HCT116 (cell line): Measurements from ENCODE around the gene C19orf85. TPM values are rescaled to one million over a fixed set of nuclear protein-coding genes. Genes with fewer than 3 reads are reported as not detected.

Experiments
- ATAC-seq: fragments of 200-7000 bp; cut with Tn5 transposase; 2 replicates; pipeline ENCODE4 v1.9.1; 2020; ENCODE audit warnings: mild to moderate bottlenecking, moderate library complexity
- BruUV-seq: library from RNA; stranded (reverse); fragments of 400-500 nt; replicated peaks from 2 replicates; lab custom pipeline; 2021; lab: Mats Ljungman, UMichigan
- CTCF ChIA-PET: fragments of 300-600 bp; sonication (Branson Sonifier 250); formaldehyde crosslinking; loops from one replicate; lab custom pipeline; 2021; ENCODE audit warnings: antibody characterized with exemption; lab: Charles Lee
- POLR2A ChIA-PET: fragments of 300-600, 350-600 bp; sonication (Branson Sonifier 250); formaldehyde crosslinking; loops from one replicate; lab custom pipeline; 2021; ENCODE audit warnings: antibody characterized with exemption; lab: Charles Lee
- RAD21 ChIA-PET, 2 experiments: fragments of 300-600 bp; sonication (Branson Sonifier 250); formaldehyde crosslinking; loops; one replicate each; lab custom pipeline; 2023; ENCODE audit warnings: low total read pairs in 2 of 2; ENCODE audit not compliant: uncharacterized antibody in 2 of 2, unreplicated experiment in 2 of 2, low non-redundant PET in 1 of 2; lab: Charles Lee
- DNase-seq: peaks from one replicate; pipeline ENCODE4 v3.0.0-alpha.2; 2010; ENCODE audit warnings: low read depth, low spot score
- H2AFZ ChIP-seq: fragments of 200-600 bp; shearing (Covaris generic), sonication (generic); 2 replicates; pipeline ENCODE4 v1.6.1; 2017; ENCODE audit warnings: low read depth, mixed run types, mixed read lengths, antibody characterized with exemption, low read length; ENCODE audit not compliant: poor library complexity, severe bottlenecking
- H3K27ac ChIP-seq: 2 replicates; pipeline ENCODE4 v1.5.1; 2012; ENCODE audit warnings: low read depth, low read length
- H3K27me3 ChIP-seq: fragments of 200-600 bp; sonication (generic); 2 replicates; pipeline ENCODE4 v1.6.1; 2016; ENCODE audit warnings: mixed run types, low read length, mixed read lengths; ENCODE audit not compliant: insufficient read depth
- H3K36me3 ChIP-seq, 2 experiments: fragments of 200-500 bp in 1 of 2; fragments of 200-600 bp in 1 of 2; sonication (Bioruptor generic) in 1 of 2; sonication (generic) in 1 of 2; 2 replicates each; pipeline versions ENCODE4 v1.5.1 to v1.6.1; 2014 to 2016; ENCODE audit warnings: low read length in 2 of 2, inconsistent platforms in 1 of 2, mixed read lengths in 1 of 2, mixed run types in 1 of 2; ENCODE audit not compliant: insufficient read depth in 2 of 2, control insufficient read depth in 1 of 2
- H3K4me1 ChIP-seq, 2 experiments: fragments of 200-600 bp in 1 of 2; sonication (generic) in 1 of 2; 2 replicates each; pipeline versions ENCODE4 v1.5.1 to v1.6.1; 2012 to 2017; ENCODE audit warnings: low read length in 2 of 2, inconsistent platforms in 1 of 2, mild to moderate bottlenecking in 1 of 2, mixed read lengths in 1 of 2, mixed run types in 1 of 2, moderate library complexity in 1 of 2; ENCODE audit not compliant: insufficient read depth in 2 of 2, control insufficient read depth in 1 of 2
- H3K4me2 ChIP-seq: fragments of 200-600 bp; sonication (generic); 2 replicates; pipeline ENCODE4 v1.6.1; 2017; ENCODE audit warnings: mixed run types, low read length, mixed read lengths
- H3K4me3 ChIP-seq, 2 experiments: fragments of 200-600 bp in 1 of 2; sonication (generic) in 1 of 2; replicated peaks in 1 of 2; 2 replicates each; pipeline ENCODE4 v1.5.1; 2011 to 2016; ENCODE audit warnings: low read length in 2 of 2, control low read depth in 1 of 2, low read depth in 1 of 2, mild to moderate bottlenecking in 1 of 2, mixed read lengths in 1 of 2, mixed run types in 1 of 2
- H3K79me2 ChIP-seq: fragments of 200-600 bp; sonication (generic); 2 replicates; pipeline ENCODE4 v1.6.1; 2017; ENCODE audit warnings: mild to moderate bottlenecking, mixed run types, low read length, moderate library complexity, mixed read lengths; ENCODE audit not compliant: insufficient read depth
- H3K9ac ChIP-seq: fragments of 200-600 bp; sonication (generic); 2 replicates; pipeline ENCODE4 v1.6.1; 2016; ENCODE audit warnings: low read length, mixed read lengths
- H3K9me2 ChIP-seq: fragments of 200-600 bp; sonication (generic), shearing (Covaris generic); 2 replicates; pipeline ENCODE4 v1.6.1; 2017; ENCODE audit warnings: mixed run types, mild to moderate bottlenecking, moderate library complexity; ENCODE audit not compliant: insufficient read depth
- H3K9me3 ChIP-seq, 2 experiments: fragments of 200-500 bp in 1 of 2; fragments of 200-600 bp in 1 of 2; sonication (Bioruptor generic) in 1 of 2; sonication (generic) in 1 of 2; 2 replicates each; pipeline ENCODE4 v1.6.1; 2014 to 2017; ENCODE audit warnings: low read length in 2 of 2, mixed read lengths in 2 of 2, inconsistent platforms in 1 of 2, low read depth in 1 of 2, mild to moderate bottlenecking in 1 of 2, mixed run types in 1 of 2, moderate library complexity in 1 of 2; ENCODE audit not compliant: control insufficient read depth in 1 of 2, insufficient read depth in 1 of 2
- H4K20me1 ChIP-seq: fragments of 200-600 bp; sonication (generic), shearing (Covaris generic); 2 replicates; pipeline ENCODE4 v1.6.1; 2017; ENCODE audit warnings: mixed run types, mild to moderate bottlenecking, moderate library complexity; ENCODE audit not compliant: insufficient read depth
- CBX3 ChIP-seq: IDR thresholded peaks from 2 replicates; pipeline ENCODE4 v1.6.1; 2012; ENCODE audit warnings: low read depth
- EZH2phosphoT487 ChIP-seq: fragments of 200-600 bp; IDR thresholded peaks from 2 replicates; pipeline ENCODE4 v1.6.1; 2018; ENCODE audit warnings: antibody characterized with exemption, borderline replicate concordance
- FOSL1 ChIP-seq: IDR thresholded peaks from 2 replicates; pipeline ENCODE4 v1.6.1; 2012; ENCODE audit warnings: low read depth
- POLR2A ChIP-seq: IDR thresholded peaks from 2 replicates; pipeline ENCODE4 v1.7.0; 2011; ENCODE audit warnings: borderline replicate concordance; ENCODE audit not compliant: insufficient read depth, insufficient read length; ENCODE audit errors: extremely low read depth
- POLR2AphosphoS5 ChIP-seq: IDR thresholded peaks from 2 replicates; pipeline ENCODE4 v1.6.1; 2011; ENCODE audit warnings: mild to moderate bottlenecking, low read depth, low read length, moderate library complexity
- RAD21 ChIP-seq: IDR thresholded peaks from 2 replicates; pipeline ENCODE4 v1.6.1; 2012; ENCODE audit warnings: low read depth, mild to moderate bottlenecking
- SRF ChIP-seq: IDR thresholded peaks from 2 replicates; pipeline ENCODE4 v1.6.1; 2012; ENCODE audit warnings: low read depth
- TCF7L2 ChIP-seq: IDR thresholded peaks from 2 replicates; pipeline ENCODE4 v1.7.0; 2011; ENCODE audit warnings: borderline replicate concordance, inconsistent platforms; ENCODE audit not compliant: insufficient read depth, insufficient read length; ENCODE audit errors: extremely low read depth
- YY1 ChIP-seq: IDR thresholded peaks from 2 replicates; pipeline ENCODE4 v1.6.1; 2011; ENCODE audit warnings: low read length, low read depth, moderate library complexity, mild to moderate bottlenecking; ENCODE audit not compliant: insufficient replicate concordance; ENCODE audit errors: extremely low read depth
- ZFX ChIP-seq: fragments of 450-650 bp; IDR thresholded peaks from 2 replicates; pipeline ENCODE4 v1.6.1; 2017
- intact Hi-C: fragments of 100-400 bp; cut with micrococcal nuclease; formaldehyde crosslinking; loops from 2 replicates; pipeline ENCODE4 v1.10.0; 2022
- total RNA-seq: library from RNA; stranded (reverse); gene quantifications from one replicate; pipeline ENCODE4 v1.2.1, GENCODE V29; 2021; ENCODE audit not compliant: unreplicated experiment
- TF ChIP-seq, protein P1 (sequence below): IDR thresholded peaks from 2 replicates; pipeline ENCODE4 v1.6.1; 2012
- TF ChIP-seq, protein P2 (sequence below), 3 experiments: fragments of 200-600 bp in 1 of 3; sonication (generic) in 1 of 3; IDR thresholded peaks in 2 of 3; conservative IDR thresholded peaks in 1 of 3; 2 replicates each; pipeline ENCODE4 v1.5.1; 2012 to 2017; ENCODE audit warnings: low read depth in 2 of 3, low read length in 2 of 3, antibody characterized with exemption in 1 of 3, borderline replicate concordance in 1 of 3, control low read depth in 1 of 3, mild to moderate bottlenecking in 1 of 3, mixed read lengths in 1 of 3, mixed run types in 1 of 3, moderate library complexity in 1 of 3; ENCODE audit not compliant: insufficient read depth in 1 of 3
- TF ChIP-seq, protein P3 (sequence below): IDR thresholded peaks from 2 replicates; pipeline ENCODE4 v1.6.1; 2011; ENCODE audit warnings: mild to moderate bottlenecking, low read length, moderate library complexity; ENCODE audit not compliant: insufficient replicate concordance; ENCODE audit errors: extremely low read depth

C19orf85 gene
- total RNA-seq, 1 experiment from 2014 or later, result 0.34 TPM

DNA sequence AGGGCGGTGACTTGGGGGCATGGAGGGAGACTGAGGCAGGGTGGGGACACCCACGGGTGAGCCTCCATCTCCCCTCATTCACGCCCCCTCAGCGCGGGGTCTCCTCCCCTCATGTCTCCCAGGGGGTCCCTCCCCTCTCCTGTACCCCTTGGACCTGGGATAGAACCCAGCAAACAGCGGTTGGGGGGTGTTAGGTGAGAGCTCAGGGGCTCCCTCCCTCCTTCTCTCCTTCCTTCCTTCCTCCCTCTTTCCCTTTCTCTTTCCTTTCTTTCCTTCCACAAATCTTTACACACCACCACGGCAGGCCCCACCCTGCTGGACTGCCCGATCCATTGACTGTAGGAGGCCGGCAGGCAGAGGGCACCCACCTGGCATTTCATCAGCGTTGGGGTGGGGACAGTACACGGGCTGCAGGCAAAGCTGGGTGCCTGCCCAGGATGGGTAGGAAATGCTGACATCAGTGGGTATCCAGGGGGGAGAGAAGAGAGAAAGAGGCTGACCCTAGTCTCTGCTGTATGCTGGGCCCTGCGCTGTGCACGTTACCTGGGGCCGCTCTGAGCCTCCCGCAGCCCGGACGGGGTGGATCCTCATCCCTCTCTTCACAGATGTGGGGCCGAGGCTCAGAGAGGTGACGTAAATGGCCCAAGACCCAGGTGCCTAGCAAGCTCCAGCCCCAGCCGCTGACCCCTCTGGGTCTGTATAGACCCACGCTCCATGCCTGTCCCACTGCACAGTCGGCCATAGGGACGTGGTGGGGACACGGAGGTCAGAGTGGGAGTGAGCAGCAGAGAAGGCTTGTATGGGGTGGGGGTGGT lies 27.2 kb upstream of the C19orf85 start:
- intact Hi-C loops, result no loop called here
- Histone ChIP-seq H3K9me3 (no peaks in the 10 kb centered on the region), H3K9ac (no peak overlapping the region), H3K27ac (no peak overlapping the region), H2AFZ (no peak overlapping the region), H3K79me2 (no peaks in the 10 kb centered on the region), H3K4me2 (no peak overlapping the region), H3K4me1 (peaks cover 0 to 23% of the 10 kb centered on the region in 2 experiments; a peak in 2 of 4 replicates), H3K27me3 (no peaks in the 10 kb centered on the region), H4K20me1 (no peaks in the 10 kb centered on the region), H3K36me3 (no peaks in the 10 kb centered on the region), H3K4me3 (no peak overlapping the region), H3K9me2 (no peaks in the 10 kb centered on the region)
- no TSS peak for BruUV-seq
- TF ChIP-seq POLR2AphosphoS5 (no peak), YY1 (no peak), FOSL1 (no peak)
- TF ChIP-seq, protein P1, sequence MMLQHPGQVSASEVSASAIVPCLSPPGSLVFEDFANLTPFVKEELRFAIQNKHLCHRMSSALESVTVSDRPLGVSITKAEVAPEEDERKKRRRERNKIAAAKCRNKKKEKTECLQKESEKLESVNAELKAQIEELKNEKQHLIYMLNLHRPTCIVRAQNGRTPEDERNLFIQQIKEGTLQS, result no peak
- no peak for DNase-seq
- ATAC-seq, result no peak
- ChIA-PET RAD21 (no interaction called here), POLR2A (no interaction called here), CTCF (no interaction called here)

DNA sequence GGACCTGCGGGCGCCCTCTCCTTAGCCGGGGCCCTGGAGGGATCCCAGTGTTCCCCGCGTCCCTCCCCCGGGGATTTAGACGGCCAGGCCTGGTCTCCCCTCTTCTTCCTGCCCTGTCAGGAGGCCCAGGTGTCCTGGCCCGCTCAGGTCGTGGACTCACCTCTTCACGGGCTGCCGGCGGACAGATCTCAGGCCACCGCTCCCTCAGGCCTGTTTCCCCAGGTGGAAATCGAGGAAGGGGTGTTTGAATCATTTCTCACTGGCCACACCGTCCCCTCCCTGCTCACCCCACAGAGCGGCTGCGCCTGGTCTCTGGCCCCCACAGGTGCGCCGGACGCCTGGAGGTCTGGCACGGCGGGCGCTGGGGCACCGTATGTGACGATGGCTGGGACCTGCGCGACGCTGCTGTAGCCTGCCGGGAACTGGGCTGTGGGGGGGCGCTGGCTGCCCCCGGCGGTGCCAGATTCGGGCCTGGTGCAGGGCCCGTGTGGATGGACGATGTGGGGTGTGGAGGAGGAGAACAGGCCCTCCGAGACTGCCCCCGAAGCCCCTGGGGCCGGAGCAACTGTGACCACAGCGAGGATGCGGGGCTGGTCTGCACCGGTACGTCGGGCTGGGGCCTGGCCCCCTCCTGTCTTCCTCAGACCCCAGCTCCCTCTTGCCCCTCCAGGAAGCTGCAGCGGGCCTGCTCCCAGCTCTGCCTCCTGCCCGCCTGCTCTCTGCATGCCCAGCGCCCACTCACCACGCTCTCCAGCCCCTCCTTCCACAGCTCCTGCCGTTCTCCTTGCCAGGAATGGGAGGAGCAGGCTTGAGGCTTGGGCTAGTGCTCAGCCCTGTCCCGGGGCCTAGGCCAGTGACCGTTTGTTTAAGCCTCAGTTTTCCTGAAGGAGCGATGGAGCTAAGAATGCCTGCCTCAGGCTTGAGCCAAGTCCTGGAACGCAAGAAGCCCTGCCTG lies 26.2 kb upstream of the C19orf85 start:
- ATAC-seq (no peak), DNase-seq (no peak)
- H3K4me1 ChIP-seq, result peaks cover 4 to 25% of the 10 kb centered on the region in 2 experiments; a peak in 3 of 4 replicates
- ChIA-PET CTCF (no interaction called here), RAD21 (no interaction called here), POLR2A (interaction anchor here (0.7 kb wide), 1 partner anchor 14 kb away, joined by 3 read pairs; the partner anchor contains the start of gene ZNF628)
- H3K27me3 ChIP-seq, result no peaks in the 10 kb centered on the region
- BruUV-seq, result no TSS peak
- H3K9me2 ChIP-seq, result no peaks in the 10 kb centered on the region
- no peak overlapping the region for H3K4me3 ChIP-seq
- no peak overlapping the region for H3K9ac ChIP-seq
- H3K27ac ChIP-seq, result no peak overlapping the region
- no peaks in the 10 kb centered on the region for H3K9me3 ChIP-seq
- no peak overlapping the region for H3K4me2 ChIP-seq
- H2AFZ ChIP-seq, result no peak overlapping the region
- no peak for TF ChIP-seq EZH2phosphoT487
- TF ChIP-seq ZFX, result no peak
- TF ChIP-seq TCF7L2, result no peak
- TF ChIP-seq CBX3, result no peak
- TF ChIP-seq RAD21, result no peak
- TF ChIP-seq, protein P2, sequence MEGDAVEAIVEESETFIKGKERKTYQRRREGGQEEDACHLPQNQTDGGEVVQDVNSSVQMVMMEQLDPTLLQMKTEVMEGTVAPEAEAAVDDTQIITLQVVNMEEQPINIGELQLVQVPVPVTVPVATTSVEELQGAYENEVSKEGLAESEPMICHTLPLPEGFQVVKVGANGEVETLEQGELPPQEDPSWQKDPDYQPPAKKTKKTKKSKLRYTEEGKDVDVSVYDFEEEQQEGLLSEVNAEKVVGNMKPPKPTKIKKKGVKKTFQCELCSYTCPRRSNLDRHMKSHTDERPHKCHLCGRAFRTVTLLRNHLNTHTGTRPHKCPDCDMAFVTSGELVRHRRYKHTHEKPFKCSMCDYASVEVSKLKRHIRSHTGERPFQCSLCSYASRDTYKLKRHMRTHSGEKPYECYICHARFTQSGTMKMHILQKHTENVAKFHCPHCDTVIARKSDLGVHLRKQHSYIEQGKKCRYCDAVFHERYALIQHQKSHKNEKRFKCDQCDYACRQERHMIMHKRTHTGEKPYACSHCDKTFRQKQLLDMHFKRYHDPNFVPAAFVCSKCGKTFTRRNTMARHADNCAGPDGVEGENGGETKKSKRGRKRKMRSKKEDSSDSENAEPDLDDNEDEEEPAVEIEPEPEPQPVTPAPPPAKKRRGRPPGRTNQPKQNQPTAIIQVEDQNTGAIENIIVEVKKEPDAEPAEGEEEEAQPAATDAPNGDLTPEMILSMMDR (IDR thresholded peaks at IDR 0.05 in 2 of 3, conservative IDR thresholded peaks at IDR 0.05 in 1 of 3; ENCODE audit: borderline replicate concordance in 1 of 3, insufficient read depth in 1 of 3, low read depth in 2 of 3, low read length in 2 of 3), result no peak
- TF ChIP-seq POLR2A, result no peak
- no peak for TF ChIP-seq SRF
- TF ChIP-seq, protein P3, sequence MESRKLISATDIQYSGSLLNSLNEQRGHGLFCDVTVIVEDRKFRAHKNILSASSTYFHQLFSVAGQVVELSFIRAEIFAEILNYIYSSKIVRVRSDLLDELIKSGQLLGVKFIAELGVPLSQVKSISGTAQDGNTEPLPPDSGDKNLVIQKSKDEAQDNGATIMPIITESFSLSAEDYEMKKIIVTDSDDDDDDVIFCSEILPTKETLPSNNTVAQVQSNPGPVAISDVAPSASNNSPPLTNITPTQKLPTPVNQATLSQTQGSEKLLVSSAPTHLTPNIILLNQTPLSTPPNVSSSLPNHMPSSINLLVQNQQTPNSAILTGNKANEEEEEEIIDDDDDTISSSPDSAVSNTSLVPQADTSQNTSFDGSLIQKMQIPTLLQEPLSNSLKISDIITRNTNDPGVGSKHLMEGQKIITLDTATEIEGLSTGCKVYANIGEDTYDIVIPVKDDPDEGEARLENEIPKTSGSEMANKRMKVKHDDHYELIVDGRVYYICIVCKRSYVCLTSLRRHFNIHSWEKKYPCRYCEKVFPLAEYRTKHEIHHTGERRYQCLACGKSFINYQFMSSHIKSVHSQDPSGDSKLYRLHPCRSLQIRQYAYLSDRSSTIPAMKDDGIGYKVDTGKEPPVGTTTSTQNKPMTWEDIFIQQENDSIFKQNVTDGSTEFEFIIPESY, result no peak
- TF ChIP-seq, all 23 proteins: peak for 0
- H3K36me3 ChIP-seq, result no peaks in the 10 kb centered on the region
- H3K79me2 ChIP-seq, result peaks cover 1% of the 10 kb centered on the region; the same call in 1 of the 2 replicates
- intact Hi-C loops, result no loop called here
- no peaks in the 10 kb centered on the region for H4K20me1 ChIP-seq
